ENCODE measurements around the gene CSMD2. TPM values are rescaled to one million over a fixed set of nuclear protein-coding genes. Genes with fewer than 3 reads are reported as not detected.

Gene CSMD2
- total RNA-seq, 2 donors from 2014 or later: 0.62 to 2.8 TPM

DNA sequence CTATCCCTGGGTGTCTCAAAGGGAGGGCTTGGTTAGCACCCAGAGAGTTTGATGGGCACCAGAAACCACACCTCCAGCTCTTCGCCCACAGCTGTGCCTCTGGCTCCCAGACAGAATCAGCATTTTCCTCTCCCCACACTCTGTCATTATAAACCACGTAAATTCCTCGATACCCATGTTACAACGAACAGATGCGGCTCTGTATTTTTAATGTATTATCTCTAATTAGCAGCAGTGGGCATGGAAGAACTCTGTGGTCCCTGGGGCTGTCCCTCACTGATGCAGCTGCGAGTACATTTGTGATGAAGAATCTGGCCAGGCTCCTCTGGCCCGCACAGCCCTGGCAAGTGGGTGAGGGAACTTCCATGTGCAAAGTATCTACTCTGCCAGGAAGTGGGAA is 290.4 kb downstream of the CSMD2 start:
- peaks cover 4% of the 10 kb centered on the region for H3K27me3 ChIP-seq (ENCODE audit: control insufficient read depth, insufficient read depth, low read length, poor library complexity, severe bottlenecking)
- Mint-ChIP-seq H3K27ac (no peak overlapping the region), H3K36me3 (ENCODE audit: low read depth) (peaks cover 2% of the 10 kb centered on the region), H3K27me3 (ENCODE audit: insufficient read depth) (peaks cover 20% of the 10 kb centered on the region), H3K9me3 (peaks cover 7% of the 10 kb centered on the region), H3K4me1 (peaks cover 9% of the 10 kb centered on the region), H3K4me3 (no peak overlapping the region)
- DNase-seq: no peak
- no peaks in the 10 kb centered on the region for H3K4me1 ChIP-seq (ENCODE audit: control insufficient read depth, insufficient read depth, low read length)
- H3K9ac ChIP-seq (ENCODE audit: extremely low read depth, low read length, poor library complexity, severe bottlenecking): no peak overlapping the region
- TF ChIP-seq, protein P1, sequence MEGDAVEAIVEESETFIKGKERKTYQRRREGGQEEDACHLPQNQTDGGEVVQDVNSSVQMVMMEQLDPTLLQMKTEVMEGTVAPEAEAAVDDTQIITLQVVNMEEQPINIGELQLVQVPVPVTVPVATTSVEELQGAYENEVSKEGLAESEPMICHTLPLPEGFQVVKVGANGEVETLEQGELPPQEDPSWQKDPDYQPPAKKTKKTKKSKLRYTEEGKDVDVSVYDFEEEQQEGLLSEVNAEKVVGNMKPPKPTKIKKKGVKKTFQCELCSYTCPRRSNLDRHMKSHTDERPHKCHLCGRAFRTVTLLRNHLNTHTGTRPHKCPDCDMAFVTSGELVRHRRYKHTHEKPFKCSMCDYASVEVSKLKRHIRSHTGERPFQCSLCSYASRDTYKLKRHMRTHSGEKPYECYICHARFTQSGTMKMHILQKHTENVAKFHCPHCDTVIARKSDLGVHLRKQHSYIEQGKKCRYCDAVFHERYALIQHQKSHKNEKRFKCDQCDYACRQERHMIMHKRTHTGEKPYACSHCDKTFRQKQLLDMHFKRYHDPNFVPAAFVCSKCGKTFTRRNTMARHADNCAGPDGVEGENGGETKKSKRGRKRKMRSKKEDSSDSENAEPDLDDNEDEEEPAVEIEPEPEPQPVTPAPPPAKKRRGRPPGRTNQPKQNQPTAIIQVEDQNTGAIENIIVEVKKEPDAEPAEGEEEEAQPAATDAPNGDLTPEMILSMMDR (conservative IDR thresholded peaks at IDR 0.05): no peak
- H3K4me3 ChIP-seq (ENCODE audit: low read length): no peak overlapping the region
- no peaks in the 10 kb centered on the region for H3K36me3 ChIP-seq (ENCODE audit: control insufficient read depth, insufficient read depth, low read length)
- no peak overlapping the region for H3K27ac ChIP-seq (ENCODE audit: low read depth, low read length)
- peaks cover 12% of the 10 kb centered on the region for H3K9me3 ChIP-seq (ENCODE audit: control insufficient read depth, low read length)
- 93 to 95% methylated on average over 7 of the region's 7 CpGs for WGBS, 2 experiments (ENCODE audit: insufficient coverage in 1 of 2, insufficient read length in 1 of 2)

DNA sequence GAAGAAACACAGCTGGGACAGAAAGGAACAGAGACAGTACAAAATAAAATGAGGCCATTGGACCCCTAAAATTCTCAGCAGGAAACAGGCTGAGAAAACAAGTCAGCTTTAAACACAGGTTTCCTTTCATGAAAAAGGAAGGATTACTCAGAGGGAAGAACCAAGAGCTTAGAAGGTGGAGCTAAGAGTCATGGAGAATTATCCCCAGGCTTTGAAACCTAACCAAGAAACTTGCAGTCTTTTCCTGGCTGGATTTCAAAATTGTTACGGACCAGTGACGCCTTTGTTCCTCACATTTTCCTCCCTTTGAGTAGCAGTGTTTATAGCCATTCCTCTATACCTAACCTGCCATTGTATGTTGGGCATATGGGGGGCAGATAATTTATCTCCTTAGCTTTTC is 292.3 kb downstream of the CSMD2 start:
- Mint-ChIP-seq H3K4me3 (no peak overlapping the region), H3K27me3 (ENCODE audit: insufficient read depth) (peaks cover 24% of the 10 kb centered on the region), H3K4me1 (peaks cover 15% of the 10 kb centered on the region), H3K27ac (no peak overlapping the region), H3K9me3 (peaks cover 11% of the 10 kb centered on the region), H3K36me3 (ENCODE audit: low read depth) (peaks cover 2% of the 10 kb centered on the region)
- no peaks in the 10 kb centered on the region for H3K4me1 ChIP-seq (ENCODE audit: control insufficient read depth, insufficient read depth, low read length)
- H3K27me3 ChIP-seq (ENCODE audit: control insufficient read depth, insufficient read depth, low read length, poor library complexity, severe bottlenecking): peaks cover 11% of the 10 kb centered on the region
- DNase-seq: no peak
- WGBS, 2 experiments (ENCODE audit: insufficient coverage in 1 of 2, insufficient read length in 1 of 2): 87 to 100% methylated on average over 1 to 2 of the region's 2 CpGs
- H3K9ac ChIP-seq (ENCODE audit: extremely low read depth, low read length, poor library complexity, severe bottlenecking): no peak overlapping the region
- H3K36me3 ChIP-seq (ENCODE audit: control insufficient read depth, insufficient read depth, low read length): no peaks in the 10 kb centered on the region
- TF ChIP-seq, protein P1 (conservative IDR thresholded peaks at IDR 0.05): no peak
- H3K4me3 ChIP-seq (ENCODE audit: low read length): no peak overlapping the region
- H3K27ac ChIP-seq (ENCODE audit: low read depth, low read length): no peak overlapping the region
- H3K9me3 ChIP-seq (ENCODE audit: control insufficient read depth, low read length): peaks cover 12% of the 10 kb centered on the region

DNA sequence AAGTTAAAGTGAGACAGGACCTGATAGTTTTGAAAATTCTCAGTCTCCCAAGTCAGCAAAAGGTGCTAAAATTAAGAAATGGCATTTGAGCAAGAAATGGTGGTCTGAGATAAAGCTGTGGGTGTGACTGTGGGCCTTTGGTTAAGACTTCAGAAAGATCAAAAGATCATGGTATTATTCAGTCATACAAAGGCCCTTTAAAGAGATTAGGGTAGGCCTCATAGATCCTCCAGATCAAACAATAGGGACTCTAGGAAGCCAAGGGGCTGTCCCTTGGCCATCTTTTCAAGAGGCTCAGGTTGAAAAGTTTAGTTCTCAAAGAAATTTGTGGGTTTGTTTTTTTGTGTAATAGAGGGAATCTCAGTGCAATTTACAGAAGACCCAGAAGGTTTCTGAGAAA is 292.8 kb downstream of the CSMD2 start:
- Mint-ChIP-seq H3K4me1 (peaks cover 17% of the 10 kb centered on the region), H3K9me3 (peaks cover 13% of the 10 kb centered on the region)
- peaks cover 11% of the 10 kb centered on the region for H3K27me3 ChIP-seq (ENCODE audit: control insufficient read depth, insufficient read depth, low read length, poor library complexity, severe bottlenecking)

More for the DNA sequence above, 292.8 kb downstream of the CSMD2 start:
- H3K9ac ChIP-seq (ENCODE audit: extremely low read depth, low read length, poor library complexity, severe bottlenecking): no peak overlapping the region
- no peak overlapping the region for H3K4me3 Mint-ChIP-seq
- no peaks in the 10 kb centered on the region for H3K36me3 ChIP-seq (ENCODE audit: control insufficient read depth, insufficient read depth, low read length)
- H3K4me1 ChIP-seq (ENCODE audit: control insufficient read depth, insufficient read depth, low read length): no peaks in the 10 kb centered on the region
- no peak overlapping the region for H3K27ac ChIP-seq (ENCODE audit: low read depth, low read length)
- TF ChIP-seq, protein P1 (conservative IDR thresholded peaks at IDR 0.05): no peak
- H3K27me3 Mint-ChIP-seq (ENCODE audit: insufficient read depth): peaks cover 24% of the 10 kb centered on the region
- H3K36me3 Mint-ChIP-seq (ENCODE audit: low read depth): peaks cover 4% of the 10 kb centered on the region
- peaks cover 12% of the 10 kb centered on the region for H3K9me3 ChIP-seq (ENCODE audit: control insufficient read depth, low read length)
- DNase-seq: no peak
- H3K27ac Mint-ChIP-seq: no peak overlapping the region
- no peak overlapping the region for H3K4me3 ChIP-seq (ENCODE audit: low read length)
